Measurements from ENCODE around the gene DCUN1D2. TPM values are rescaled to one million over a fixed set of nuclear protein-coding genes. Genes with fewer than 3 reads are reported as not detected.
"Not testable (repeated sequence)": the region's sequence is repeated elsewhere in the genome, so short reads cannot be mapped to it uniquely, and the experiment has no call there.

The DCUN1D2 gene
- total RNA-seq, 1 donor from 2014 or later, result 17.0 TPM

GRCh38 chr13:113443991-113444390, 46.5 kb downstream of the DCUN1D2 start:
- peaks cover 19% of the 10 kb centered on the region for H3K36me3 Mint-ChIP-seq (ENCODE audit: low read depth)
- no peaks in the 10 kb centered on the region for H3K27me3 Mint-ChIP-seq (ENCODE audit: low read depth)
- H3K9me3 Mint-ChIP-seq (ENCODE audit: low read depth), result peaks cover 4% of the 10 kb centered on the region
- DNase-seq (ENCODE audit: low spot score), result no peak
- H3K4me3 Mint-ChIP-seq (ENCODE audit: unreplicated experiment), result no peak overlapping the region
- no peak overlapping the region for H3K27ac Mint-ChIP-seq (ENCODE audit: unreplicated experiment)
- TF ChIP-seq CTCF (IDR thresholded peaks at IDR 0.05), result no peak
- H3K4me1 Mint-ChIP-seq (ENCODE audit: low read depth), result peaks cover 6% of the 10 kb centered on the region

DNA sequence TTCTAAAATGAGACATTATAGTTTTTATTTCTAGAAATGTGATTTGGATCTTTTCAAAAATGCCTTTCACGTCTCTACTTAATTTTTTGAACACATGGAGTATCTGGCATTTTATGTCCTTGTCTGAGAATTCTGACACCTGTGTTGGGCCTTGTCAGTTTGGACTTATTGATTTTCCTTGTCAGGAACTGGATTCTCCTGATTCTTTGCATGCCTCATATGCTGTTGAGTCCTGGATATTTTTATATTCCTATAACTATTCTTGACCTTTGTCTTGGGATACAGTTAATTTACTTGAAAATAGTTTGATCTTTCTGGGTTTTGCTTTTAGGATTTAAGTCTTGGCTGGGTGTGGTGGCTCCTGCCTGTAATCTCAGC, 47.5 kb downstream of the DCUN1D2 start:
- no peaks in the 10 kb centered on the region for H3K4me1 Mint-ChIP-seq (ENCODE audit: low read depth)
- no peak for DNase-seq (ENCODE audit: low spot score)
- H3K9me3 Mint-ChIP-seq (ENCODE audit: low read depth), result peaks cover 4% of the 10 kb centered on the region
- TF ChIP-seq CTCF (IDR thresholded peaks at IDR 0.05), result no peak
- H3K27ac Mint-ChIP-seq (ENCODE audit: unreplicated experiment), result no peak overlapping the region
- no peak overlapping the region for H3K4me3 Mint-ChIP-seq (ENCODE audit: unreplicated experiment)
- H3K27me3 Mint-ChIP-seq (ENCODE audit: low read depth), result no peaks in the 10 kb centered on the region
- peaks cover 17% of the 10 kb centered on the region for H3K36me3 Mint-ChIP-seq (ENCODE audit: low read depth)

GRCh38 chr13:113442354-113442984, 48.0 kb downstream of the DCUN1D2 start:
- peak; percentile 11 for DNase-seq (ENCODE audit: low spot score)
- no peaks in the 10 kb centered on the region for H3K4me1 Mint-ChIP-seq (ENCODE audit: low read depth)
- H3K9me3 Mint-ChIP-seq (ENCODE audit: low read depth), result peaks cover 4% of the 10 kb centered on the region
- H3K27ac Mint-ChIP-seq (ENCODE audit: unreplicated experiment), result no peak overlapping the region
- no peak overlapping the region for H3K4me3 Mint-ChIP-seq (ENCODE audit: unreplicated experiment)
- TF ChIP-seq CTCF (IDR thresholded peaks at IDR 0.05), result no peak
- peaks cover 17% of the 10 kb centered on the region for H3K36me3 Mint-ChIP-seq (ENCODE audit: low read depth)
- no peaks in the 10 kb centered on the region for H3K27me3 Mint-ChIP-seq (ENCODE audit: low read depth)

DNA sequence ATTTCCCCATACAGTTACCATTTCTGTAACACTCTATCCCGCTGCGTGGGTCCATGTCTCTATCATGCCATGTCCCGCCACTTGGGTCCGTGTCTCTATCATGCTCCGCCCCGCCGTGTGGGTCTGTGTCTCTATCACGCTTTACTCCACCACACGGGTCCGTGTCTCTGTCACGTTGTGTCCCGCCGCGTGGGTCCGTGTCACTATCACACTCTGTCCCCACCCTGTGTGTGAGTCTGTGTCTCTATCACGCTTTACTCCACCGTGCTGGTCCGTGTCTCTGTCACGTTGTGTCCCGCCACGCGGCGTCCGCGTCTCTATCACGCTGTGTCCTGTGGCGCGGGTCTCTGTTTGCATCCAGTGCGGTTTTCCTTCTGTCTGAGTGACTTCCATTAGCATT, 48.9 kb downstream of the DCUN1D2 start:
- TF ChIP-seq CTCF (IDR thresholded peaks at IDR 0.05), result no peak
- peak; percentile 76 for DNase-seq (ENCODE audit: low spot score)
- Mint-ChIP-seq H3K27me3 (ENCODE audit: low read depth) (no peaks in the 10 kb centered on the region), H3K36me3 (ENCODE audit: low read depth) (peaks cover 17% of the 10 kb centered on the region), H3K4me1 (ENCODE audit: low read depth) (no peaks in the 10 kb centered on the region), H3K27ac (ENCODE audit: unreplicated experiment) (no peak overlapping the region), H3K9me3 (ENCODE audit: low read depth) (peaks cover 4% of the 10 kb centered on the region), H3K4me3 (ENCODE audit: unreplicated experiment) (no peak overlapping the region)

DNA sequence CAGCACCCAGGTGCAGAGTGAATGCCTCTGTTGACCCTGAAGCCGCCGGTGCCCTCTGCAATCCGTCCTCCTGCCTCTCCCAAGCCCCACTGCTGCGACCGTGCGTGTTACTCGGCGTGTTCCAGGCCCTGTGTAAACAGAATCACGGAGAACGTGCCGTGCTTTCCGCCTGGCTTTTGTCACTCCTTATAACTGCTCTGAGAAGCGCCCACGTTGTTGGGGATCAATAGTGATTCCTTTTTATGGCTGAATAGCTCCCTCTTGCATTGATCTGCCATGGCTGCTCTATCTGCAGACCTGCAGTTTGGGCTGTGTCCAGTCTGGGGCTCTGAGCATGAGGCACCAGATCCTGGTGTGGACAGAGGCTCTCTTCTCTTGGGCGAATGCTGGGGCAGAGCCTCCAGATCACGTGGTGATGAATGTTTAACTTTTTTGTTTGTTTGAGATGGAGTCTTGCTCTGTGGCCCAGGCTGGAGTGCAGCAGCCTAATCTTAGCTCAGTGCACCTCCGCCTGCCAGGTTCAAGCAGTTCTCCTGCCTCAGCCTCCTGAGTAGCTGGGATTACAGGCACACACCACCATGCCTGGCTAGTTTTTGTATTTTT, 53.0 kb downstream of the DCUN1D2 start:
- no peak for TF ChIP-seq CTCF (IDR thresholded peaks at IDR 0.05)
- Mint-ChIP-seq H3K36me3 (ENCODE audit: low read depth) (peaks cover 11% of the 10 kb centered on the region), H3K4me1 (ENCODE audit: low read depth) (no peaks in the 10 kb centered on the region), H3K27me3 (ENCODE audit: low read depth) (no peaks in the 10 kb centered on the region), H3K27ac (ENCODE audit: unreplicated experiment) (no peak overlapping the region), H3K9me3 (ENCODE audit: low read depth) (peaks cover 1% of the 10 kb centered on the region), H3K4me3 (ENCODE audit: unreplicated experiment) (no peak overlapping the region)
- DNase-seq (ENCODE audit: low spot score), result peak; percentile 84

DNA sequence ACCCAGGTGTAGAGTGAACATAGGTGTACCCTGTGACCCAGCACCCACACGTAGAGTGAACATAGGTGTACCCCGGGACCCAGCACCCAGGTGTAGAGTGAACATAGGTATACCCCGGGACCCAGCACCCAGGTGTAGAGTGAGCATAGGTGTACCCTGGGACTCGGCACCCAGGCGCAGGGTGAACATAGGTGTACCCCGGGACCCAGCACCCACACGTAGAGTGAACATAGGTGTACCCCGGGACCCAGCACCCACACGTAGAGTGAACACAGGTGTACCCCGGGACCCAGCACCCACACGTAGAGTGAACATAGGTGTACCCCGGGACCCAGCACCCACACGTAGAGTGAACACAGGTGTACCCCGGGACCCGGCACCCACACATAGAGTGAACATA, 53.6 kb downstream of the DCUN1D2 start:
- DNase-seq (ENCODE audit: low spot score); H3K27ac Mint-ChIP-seq (ENCODE audit: unreplicated experiment); H3K4me3 Mint-ChIP-seq (ENCODE audit: unreplicated experiment); H3K4me1 Mint-ChIP-seq (ENCODE audit: low read depth); H3K27me3 Mint-ChIP-seq (ENCODE audit: low read depth); H3K36me3 Mint-ChIP-seq (ENCODE audit: low read depth); H3K9me3 Mint-ChIP-seq (ENCODE audit: low read depth): not testable (repeated sequence)

GRCh38 chr13:113435907-113436306, 54.6 kb downstream of the DCUN1D2 start:
- not testable (repeated sequence) for H3K36me3 Mint-ChIP-seq (ENCODE audit: low read depth); H3K27ac Mint-ChIP-seq (ENCODE audit: unreplicated experiment); H3K27me3 Mint-ChIP-seq (ENCODE audit: low read depth); H3K9me3 Mint-ChIP-seq (ENCODE audit: low read depth); H3K4me3 Mint-ChIP-seq (ENCODE audit: unreplicated experiment); H3K4me1 Mint-ChIP-seq (ENCODE audit: low read depth)
- peak; percentile 88 for DNase-seq (ENCODE audit: low spot score)

All from chondrocyte (in vitro differentiated cells).